SKM-1 treated with dmso at 0.1 percent for 144 hours (cell line): ENCODE measurements around the gene KLK13.
A peak's percentile ranks its signal among the peaks of the same experiment; 100 is the strongest.

Source experiments
- DNase-seq: peaks from one replicate; lab custom pipeline; 2025; ENCODE audit not compliant: unreplicated experiment; lab: John Stamatoyannopoulos, UW

Gene KLK13

GRCh38 chr19:51023946-51024345, 40.9 kb downstream of the KLK13 start:
- DNase-seq, result no peak

- no peak for DNase-seq
These were observed 42.4 kb downstream of the KLK13 start for GRCh38 chr19:51022526-51022925.

GRCh38 chr19:51020988-51021651, 43.8 kb downstream of the KLK13 start:
- peak; percentile 13 for DNase-seq

GRCh38 chr19:51019544-51019925, 45.4 kb downstream of the KLK13 start, which contains the start of gene KLK10:
Gene KLK10 (minus strand): TSS chr19:51019709. CDS start chr19:51019130, 579 bp downstream.
- no peak for DNase-seq

GRCh38 chr19:51018745-51019543, 45.9 kb downstream of the KLK13 start:
- DNase-seq, result no peak

GRCh38 chr19:51016798-51017683, 47.9 kb downstream of the KLK13 start:
- peak; percentile 2 for DNase-seq

GRCh38 chr19:51015691-51016267, 49.1 kb downstream of the KLK13 start:
- no peak for DNase-seq

- no peak for DNase-seq
These were observed 50.6 kb downstream of the KLK13 start for GRCh38 chr19:51014242-51014641.

- DNase-seq, result no peak
These were observed 52.2 kb downstream of the KLK13 start for GRCh38 chr19:51012661-51013190.

GRCh38 chr19:51010066-51010795, 54.7 kb downstream of the KLK13 start:
- no peak for DNase-seq

- no peak for DNase-seq
These were observed 55.6 kb downstream of the KLK13 start for GRCh38 chr19:51009061-51009891.

GRCh38 chr19:51007488-51007887, 57.4 kb downstream of the KLK13 start:
- DNase-seq, result no peak

- DNase-seq, result no peak
These were observed 58.5 kb downstream of the KLK13 start for GRCh38 chr19:51006406-51006805.
